Endothelial cell of umbilical vein (primary cell): ENCODE measurements around the gene OPCML. TPM values are rescaled to one million over a fixed set of nuclear protein-coding genes. Genes with fewer than 3 reads are reported as not detected.

ENCODE experiments used
- BruUV-seq: library from RNA; stranded (reverse); fragments of 400-500 nt; replicated peaks from 2 replicates; lab custom pipeline; 2021; lab: Mats Ljungman, UMichigan
- CTCF ChIA-PET: fragments of 300-600, 350-600 bp; sonication (Branson Sonifier 250); formaldehyde crosslinking; loops from one replicate; lab custom pipeline; 2021; ENCODE audit warnings: antibody characterized with exemption, inconsistent platforms; lab: Charles Lee
- POLR2A ChIA-PET: fragments of 300-600, 350-600 bp; sonication (Branson Sonifier 250); formaldehyde crosslinking; loops from one replicate; lab custom pipeline; 2021; ENCODE audit warnings: antibody characterized with exemption, inconsistent platforms; lab: Charles Lee
- DNase-seq: peaks from one replicate; pipeline ENCODE4 v3.0.0-alpha.2; 2011; ENCODE audit warnings: low read depth, low spot score
- FAIRE-seq: peaks from 2 replicates; lab custom pipeline; 2011; peaks lifted over from hg19 to GRCh38; lab: Jason Lieb, UNC
- H2AFZ ChIP-seq: 2 replicates; pipeline ENCODE4 v1.6.0; 2012; ENCODE audit warnings: low read depth, low read length, control low read depth, inconsistent platforms
- H3K27ac ChIP-seq: 2 replicates; pipeline ENCODE4 v1.5.1; 2011; ENCODE audit warnings: low read depth, mild to moderate bottlenecking, control low read depth, low read length, moderate library complexity; ENCODE audit not compliant: insufficient read depth
- H3K27me3 ChIP-seq, 2 experiments: 2 replicates each; pipeline versions ENCODE4 v1.6.0 to v1.6.1; 2011; ENCODE audit warnings: low read length in 2 of 2, mixed read lengths in 1 of 2; ENCODE audit not compliant: control insufficient read depth in 2 of 2, insufficient read depth in 2 of 2
- H3K36me3 ChIP-seq, 2 experiments: 2 replicates in 1 of 2; 3 replicates in 1 of 2; pipeline ENCODE4 v1.5.1; 2011; ENCODE audit warnings: low read length in 2 of 2, mild to moderate bottlenecking in 1 of 2, moderate library complexity in 1 of 2; ENCODE audit not compliant: control insufficient read depth in 2 of 2, insufficient read depth in 2 of 2; ENCODE audit errors: extremely low read depth in 1 of 2
- H3K4me1 ChIP-seq: 3 replicates; pipeline ENCODE4 v1.5.1; 2011; ENCODE audit warnings: mild to moderate bottlenecking, low read length; ENCODE audit not compliant: control insufficient read depth, insufficient read depth; ENCODE audit errors: extremely low read depth
- H3K4me2 ChIP-seq: 2 replicates; pipeline ENCODE4 v1.6.1; 2011; ENCODE audit warnings: low read length, control low read depth, mixed read lengths; ENCODE audit not compliant: insufficient read depth
- H3K4me3 ChIP-seq, 3 experiments: fragments of 200-600 bp in 1 of 3; sonication (generic), shearing (Covaris generic) in 1 of 3; replicated peaks in 1 of 3; 2 replicates each; pipeline ENCODE4 v1.5.1; 2011 to 2016; ENCODE audit warnings: control low read depth in 3 of 3, low read length in 3 of 3, mild to moderate bottlenecking in 2 of 3, inconsistent platforms in 1 of 3, low read depth in 1 of 3, moderate library complexity in 1 of 3; ENCODE audit not compliant: insufficient read depth in 1 of 3
- H3K79me2 ChIP-seq: 2 replicates; pipeline ENCODE4 v1.6.0; 2012; ENCODE audit warnings: low read length, inconsistent platforms; ENCODE audit not compliant: control insufficient read depth, insufficient read depth
- H3K9ac ChIP-seq: replicated peaks from 2 replicates; pipeline ENCODE3; 2011; ENCODE audit warnings: low read length, control low read depth; ENCODE audit not compliant: insufficient read depth; ENCODE audit errors: extremely low read depth
- H3K9me1 ChIP-seq: replicated peaks from 3 replicates; pipeline ENCODE4 v1.6.0; 2011; ENCODE audit warnings: mild to moderate bottlenecking, low read length; ENCODE audit not compliant: control insufficient read depth, insufficient read depth; ENCODE audit errors: extremely low read depth
- H3K9me3 ChIP-seq: replicated peaks from 2 replicates; pipeline ENCODE4 v1.5.1; 2012; ENCODE audit warnings: low read length, inconsistent platforms; ENCODE audit not compliant: control insufficient read depth, insufficient read depth
- H4K20me1 ChIP-seq: replicated peaks from 2 replicates; pipeline ENCODE3; 2011; ENCODE audit warnings: mild to moderate bottlenecking, low read length; ENCODE audit not compliant: control insufficient read depth, insufficient read depth; ENCODE audit errors: extremely low read depth
- EZH2 ChIP-seq: IDR thresholded peaks from 2 replicates; pipeline ENCODE4 v1.6.1; 2012; ENCODE audit warnings: borderline replicate concordance, low read depth, mild to moderate bottlenecking, moderate library complexity, low read length, inconsistent platforms; ENCODE audit not compliant: severe bottlenecking
- FOS ChIP-seq: IDR thresholded peaks from 2 replicates; pipeline ENCODE4 v1.6.1; 2011; ENCODE audit warnings: mild to moderate bottlenecking, low read length, moderate library complexity, borderline replicate concordance; ENCODE audit not compliant: insufficient read depth
- GATA2 ChIP-seq: IDR thresholded peaks from 2 replicates; pipeline ENCODE4 v1.7.0; 2011; ENCODE audit warnings: low read depth, mild to moderate bottlenecking, moderate library complexity, mixed read lengths, low read length; ENCODE audit not compliant: insufficient read length, insufficient read depth
- JUN ChIP-seq: IDR thresholded peaks from 2 replicates; pipeline ENCODE4 v1.6.1; 2011; ENCODE audit warnings: borderline replicate concordance, low read depth; ENCODE audit not compliant: insufficient read length, insufficient read depth
- MYC ChIP-seq: IDR thresholded peaks from one replicate; pipeline ENCODE4 v1.6.1; 2011; ENCODE audit warnings: mild to moderate bottlenecking, low read depth, low read length
- POLR2A ChIP-seq: IDR thresholded peaks from 2 replicates; pipeline ENCODE4 v1.6.1; 2012; ENCODE audit warnings: low read depth, mild to moderate bottlenecking, control low read depth, low read length
- POLR2AphosphoS5 ChIP-seq: IDR thresholded peaks from 2 replicates; pipeline ENCODE4 v1.6.1; 2012; ENCODE audit warnings: low read depth, mild to moderate bottlenecking, control low read depth, low read length, moderate library complexity; ENCODE audit not compliant: insufficient read depth
- dilution Hi-C: fragments of 300-500 bp; cut with MboI; formaldehyde crosslinking; loops from one replicate; pipeline ENCODE4 v1.15.0; 2019; ENCODE audit warnings: low sequenced_read_pairs; ENCODE audit not compliant: extremely low pct_ligation_motif_present
- intact Hi-C: fragments of 100-400 bp; cut with micrococcal nuclease; formaldehyde crosslinking; loops from one replicate; pipeline ENCODE4 v1.10.0; 2022
- polyA plus RNA-seq, 4 experiments: library from polyadenylated mRNA; depleted of rRNA in 3 of 4; stranded (reverse) in 3 of 4; unstranded in 1 of 4; fragments of >200 nt; gene quantifications; 2 replicates each; pipeline versions ENCODE4 v1.2.1 to v1.2.3, GENCODE V29; 2011 to 2012; ENCODE audit warnings: missing spikeins in 1 of 4
- total RNA-seq: library from RNA; stranded (reverse); gene quantifications from 2 replicates; pipeline ENCODE4 v1.2.3, GENCODE V29; 2021
- TF ChIP-seq, protein P1 (sequence below): IDR thresholded peaks from 2 replicates; pipeline ENCODE4 v1.6.1; 2011; ENCODE audit not compliant: insufficient read depth, insufficient read length
- TF ChIP-seq, protein P2 (sequence below), 2 donors: IDR thresholded peaks; 1 replicate in 1 of 2; 2 replicates in 1 of 2; pipeline ENCODE4 v1.5.1; 2011; ENCODE audit warnings: low read length in 2 of 2, mild to moderate bottlenecking in 2 of 2, moderate library complexity in 2 of 2, control low read depth in 1 of 2, inconsistent platforms in 1 of 2, low read depth in 1 of 2; ENCODE audit not compliant: insufficient read depth in 1 of 2; ENCODE audit errors: extremely low read depth in 1 of 2

OPCML gene
- total and polyA plus RNA-seq, 2 donors (not counting 3 experiments of a cell fraction or from before 2014, with no cell fraction given) = not detected

GRCh38 chr11:133331031-133331430, 201.3 kb downstream of the OPCML start:
- H3K4me3 ChIP-seq = no peak overlapping the region
- H3K4me1 ChIP-seq = no peaks in the 10 kb centered on the region
- H3K79me2 ChIP-seq = no peaks in the 10 kb centered on the region
- ChIA-PET POLR2A (no interaction called here), CTCF (no interaction called here)
- H3K9ac ChIP-seq = no peak overlapping the region
- no peaks in the 10 kb centered on the region for H3K9me1 ChIP-seq
- H3K9me3 ChIP-seq = peaks cover 2% of the 10 kb centered on the region
- no TSS peak for BruUV-seq
- FAIRE-seq = no peak
- TF ChIP-seq, protein P1, sequence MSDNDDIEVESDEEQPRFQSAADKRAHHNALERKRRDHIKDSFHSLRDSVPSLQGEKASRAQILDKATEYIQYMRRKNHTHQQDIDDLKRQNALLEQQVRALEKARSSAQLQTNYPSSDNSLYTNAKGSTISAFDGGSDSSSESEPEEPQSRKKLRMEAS = no peak
- no peak for TF ChIP-seq EZH2
- TF ChIP-seq POLR2AphosphoS5 = no peak
- no peak for TF ChIP-seq FOS
- TF ChIP-seq POLR2A = no peak
- TF ChIP-seq JUN = no peak
- TF ChIP-seq, protein P2, sequence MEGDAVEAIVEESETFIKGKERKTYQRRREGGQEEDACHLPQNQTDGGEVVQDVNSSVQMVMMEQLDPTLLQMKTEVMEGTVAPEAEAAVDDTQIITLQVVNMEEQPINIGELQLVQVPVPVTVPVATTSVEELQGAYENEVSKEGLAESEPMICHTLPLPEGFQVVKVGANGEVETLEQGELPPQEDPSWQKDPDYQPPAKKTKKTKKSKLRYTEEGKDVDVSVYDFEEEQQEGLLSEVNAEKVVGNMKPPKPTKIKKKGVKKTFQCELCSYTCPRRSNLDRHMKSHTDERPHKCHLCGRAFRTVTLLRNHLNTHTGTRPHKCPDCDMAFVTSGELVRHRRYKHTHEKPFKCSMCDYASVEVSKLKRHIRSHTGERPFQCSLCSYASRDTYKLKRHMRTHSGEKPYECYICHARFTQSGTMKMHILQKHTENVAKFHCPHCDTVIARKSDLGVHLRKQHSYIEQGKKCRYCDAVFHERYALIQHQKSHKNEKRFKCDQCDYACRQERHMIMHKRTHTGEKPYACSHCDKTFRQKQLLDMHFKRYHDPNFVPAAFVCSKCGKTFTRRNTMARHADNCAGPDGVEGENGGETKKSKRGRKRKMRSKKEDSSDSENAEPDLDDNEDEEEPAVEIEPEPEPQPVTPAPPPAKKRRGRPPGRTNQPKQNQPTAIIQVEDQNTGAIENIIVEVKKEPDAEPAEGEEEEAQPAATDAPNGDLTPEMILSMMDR (IDR thresholded peaks at IDR 0.05; ENCODE audit: extremely low read depth in 1 of 2, insufficient read depth in 1 of 2, low read depth in 1 of 2, low read length in 2 of 2) = no peak
- no peak for TF ChIP-seq GATA2
- no peak for TF ChIP-seq MYC
- no peaks in the 10 kb centered on the region for H4K20me1 ChIP-seq
- no peak overlapping the region for H2AFZ ChIP-seq
- H3K27ac ChIP-seq = no peak overlapping the region
- no peak overlapping the region for H3K4me2 ChIP-seq
- no peaks in the 10 kb centered on the region for H3K36me3 ChIP-seq
- intact Hi-C loops (no loop called here), dilution Hi-C loops (no loop called here)
- DNase-seq = no peak
- no peaks in the 10 kb centered on the region for H3K27me3 ChIP-seq
